Small intestine (tissue), 7 donors: ENCODE results near the gene PRG2. TPM values are rescaled to one million over a fixed set of nuclear protein-coding genes. Genes with fewer than 3 reads are reported as not detected.

Source experiments
- DNase-seq, 2 donors: peaks; one replicate each; pipeline versions ENCODE4 v3.0.0 to v3.0.0-alpha.2; 2013
- FAIRE-seq: peaks from 2 replicates; lab custom pipeline; 2012; peaks lifted over from hg19 to GRCh38; lab: Jason Lieb, UNC
- H3K27ac ChIP-seq, 3 donors: one replicate each; pipeline ENCODE4 v1.5.1; 2013; ENCODE audit warnings: low read length in 2 of 3, mild to moderate bottlenecking in 2 of 3, control low read depth in 1 of 3, inconsistent platforms in 1 of 3, low read depth in 1 of 3, moderate library complexity in 1 of 3
- H3K27me3 ChIP-seq, 3 donors: one replicate each; pipeline ENCODE4 v1.6.1; 2013; ENCODE audit warnings: low read length in 3 of 3, inconsistent platforms in 1 of 3; ENCODE audit not compliant: control insufficient read depth in 3 of 3, insufficient read depth in 3 of 3
- H3K36me3 ChIP-seq, 3 donors: one replicate each; pipeline ENCODE4 v1.6.1; 2013; ENCODE audit warnings: low read length in 3 of 3, inconsistent platforms in 1 of 3, low read depth in 1 of 3, mild to moderate bottlenecking in 1 of 3, moderate library complexity in 1 of 3; ENCODE audit not compliant: control insufficient read depth in 3 of 3, insufficient read depth in 2 of 3
- H3K4me1 ChIP-seq, 3 donors: one replicate each; pipeline ENCODE4 v1.6.1; 2013; ENCODE audit warnings: low read length in 2 of 3, inconsistent platforms in 1 of 3, low read depth in 1 of 3, mild to moderate bottlenecking in 1 of 3, moderate library complexity in 1 of 3; ENCODE audit not compliant: control insufficient read depth in 3 of 3, insufficient read depth in 2 of 3
- H3K4me3 ChIP-seq, 3 donors: one replicate each; pipeline ENCODE4 v1.5.1; 2013; ENCODE audit warnings: low read length in 3 of 3, control low read depth in 1 of 3, inconsistent platforms in 1 of 3, low read depth in 1 of 3, mild to moderate bottlenecking in 1 of 3, moderate library complexity in 1 of 3
- H3K9me3 ChIP-seq, 2 donors: one replicate each; pipeline ENCODE4 v1.6.1; 2013; ENCODE audit warnings: low read depth in 1 of 2, low read length in 1 of 2; ENCODE audit not compliant: control insufficient read depth in 2 of 2, insufficient read depth in 1 of 2
- WGBS, 3 donors: extraction: QIAGEN DNeasy Blood & Tissue Kit; methylation state at CpG; one replicate each; pipeline ENCODE4 v1.1.7; 2013; 5-methylcytosine and 5-hydroxymethylcytosine counted together
- polyA plus RNA-seq, 4 donors: library from polyadenylated mRNA; stranded (reverse) in 3 of 4; unstranded in 1 of 4; fragments of 200-250 nt in 3 of 4; fragments of 120-200 nt in 1 of 4; gene quantifications; one replicate each; pipeline versions ENCODE4 v1.2.1 to v1.2.3, GENCODE V29; 2013
- donor health status: healthy with polysubstance abuse.
- donor health status: control.
- donor health status: control.
- donor health status: Bipolar disorder and iron deficiency.
- donor health status: healthy.

Gene PRG2
- polyA plus RNA-seq, 4 donors, result 0.15 to 0.31 TPM; not detected in 2

DNA sequence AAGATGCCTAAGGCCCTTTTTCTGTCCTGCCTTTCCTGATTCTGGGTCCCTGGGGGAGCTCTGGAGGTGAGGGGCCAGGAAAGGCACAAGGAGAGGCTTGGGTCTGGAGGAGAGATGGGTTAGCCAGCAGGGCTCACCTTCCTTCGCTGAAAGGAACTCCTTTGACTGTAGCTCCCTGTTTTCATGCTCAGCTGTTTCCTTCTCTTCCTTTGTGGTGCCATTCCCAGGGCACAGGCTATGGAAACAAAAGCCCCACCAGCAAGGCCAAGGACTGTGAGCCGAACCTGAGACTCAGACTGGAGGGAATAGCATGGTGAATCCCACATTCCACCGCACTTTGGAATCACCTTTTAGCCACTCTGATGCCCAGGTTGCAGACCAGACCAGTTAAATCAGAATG is 26.0 kb upstream of the PRG2 start:
- FAIRE-seq, result no peak
- Histone ChIP-seq H3K4me3 (no peak overlapping the region), H3K36me3 (peaks cover 0 to 38% (median 0%) of the 10 kb centered on the region in 3 donors), H3K27ac (no peak overlapping the region), H3K27me3 (no peaks in the 10 kb centered on the region), H3K4me1 (no peaks in the 10 kb centered on the region), H3K9me3 (no peaks in the 10 kb centered on the region)
- WGBS, 3 donors, result 88 to 91% (median 90%) methylated on average over 3 of the region's 3 CpGs
- no peak for DNase-seq

- no peak overlapping the region for H3K4me3 ChIP-seq
- WGBS, 3 donors, result 89 to 95% (median 90%) methylated on average over 11 of the region's 11 CpGs
- no peak for FAIRE-seq
Measured at GRCh38 chr11:57414612-57415212, 24.3 kb upstream of the PRG2 start.

DNA sequence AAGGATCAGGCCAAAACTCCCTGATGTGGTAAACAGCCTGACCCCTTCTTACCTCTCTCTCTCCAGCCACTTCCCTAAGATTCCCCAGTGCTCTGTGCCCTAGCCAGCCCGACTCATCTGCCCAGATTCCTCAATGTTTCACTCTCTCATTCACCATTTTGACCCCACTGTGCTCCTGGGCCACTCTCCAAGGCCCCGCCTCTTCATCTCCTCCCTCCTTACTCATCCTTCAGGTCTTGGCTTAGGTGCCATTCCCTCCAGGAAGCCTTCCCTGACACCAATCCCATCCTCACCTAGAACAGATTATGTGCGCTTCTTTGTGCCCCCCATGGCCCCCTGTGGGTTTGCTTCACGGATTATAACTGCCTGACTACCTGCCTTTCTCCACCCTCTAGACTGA is 23.2 kb upstream of the PRG2 start:
- WGBS, 3 donors, result 84 to 86% (median 85%) methylated on average over 4 of the region's 4 CpGs
- H3K27ac ChIP-seq, result no peak overlapping the region
- H3K4me3 ChIP-seq, result no peak overlapping the region
- peaks cover 0 to 45% (median 6%) of the 10 kb centered on the region in 3 donors for H3K36me3 ChIP-seq
- H3K27me3 ChIP-seq, result no peaks in the 10 kb centered on the region
- no peak for DNase-seq
- H3K4me1 ChIP-seq, result no peaks in the 10 kb centered on the region
- FAIRE-seq, result no peak
- H3K9me3 ChIP-seq, result no peaks in the 10 kb centered on the region

More at GRCh38 chr11:57414612-57415212, 24.3 kb upstream of the PRG2 start:
- Histone ChIP-seq H3K27ac (no peak overlapping the region), H3K4me1 (no peaks in the 10 kb centered on the region), H3K9me3 (no peaks in the 10 kb centered on the region), H3K27me3 (no peaks in the 10 kb centered on the region), H3K36me3 (peaks cover 0 to 35% (median 6%) of the 10 kb centered on the region in 3 donors)
- DNase-seq, result no peak

- no peaks in the 10 kb centered on the region for H3K4me1 ChIP-seq
- FAIRE-seq (no peak), DNase-seq (no peak)
- H3K36me3 ChIP-seq, result peaks cover 0 to 33% (median 6%) of the 10 kb centered on the region in 3 donors
- H3K4me3 ChIP-seq, result no peak overlapping the region
- no peaks in the 10 kb centered on the region for H3K9me3 ChIP-seq
- H3K27me3 ChIP-seq, result no peaks in the 10 kb centered on the region
- H3K27ac ChIP-seq, result no peak overlapping the region
Measured at GRCh38 chr11:57410287-57410686, 19.8 kb upstream of the PRG2 start.

- Histone ChIP-seq H3K4me3 (no peak overlapping the region), H3K27me3 (no peaks in the 10 kb centered on the region), H3K4me1 (no peaks in the 10 kb centered on the region), H3K9me3 (no peaks in the 10 kb centered on the region), H3K36me3 (peaks cover 0 to 27% (median 6%) of the 10 kb centered on the region in 3 donors), H3K27ac (no peak overlapping the region)
- FAIRE-seq (no peak), DNase-seq (no peak)
- WGBS, 3 donors, result 94 to 96% (median 95%) methylated on average over 18 of the region's 18 CpGs
Measured at GRCh38 chr11:57409321-57410100, 19.1 kb upstream of the PRG2 start.

DNA sequence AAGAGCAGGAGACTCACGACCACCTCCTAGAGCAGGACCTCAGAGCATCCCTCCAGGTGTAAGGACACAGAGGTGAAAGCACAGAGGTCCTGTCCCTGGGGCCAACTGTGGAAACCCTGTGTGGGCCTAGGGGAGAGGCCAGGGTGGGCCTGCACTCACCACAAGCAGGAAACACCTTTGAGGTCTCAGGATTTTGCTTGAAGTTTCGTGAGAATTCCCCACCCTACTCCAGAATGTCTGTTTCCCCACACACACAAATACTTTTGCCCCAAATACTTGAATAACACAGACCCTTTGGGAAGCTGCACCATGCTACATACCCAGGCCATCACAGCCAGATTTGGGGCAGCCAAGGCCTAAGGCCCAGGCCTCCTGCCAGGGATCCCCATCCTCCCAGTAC is 18.3 kb upstream of the PRG2 start:
- no peaks in the 10 kb centered on the region for H3K27me3 ChIP-seq
- H3K27ac ChIP-seq, result no peak overlapping the region
- no peaks in the 10 kb centered on the region for H3K4me1 ChIP-seq
- H3K36me3 ChIP-seq, result peaks cover 0 to 24% (median 6%) of the 10 kb centered on the region in 3 donors
- H3K9me3 ChIP-seq, result no peaks in the 10 kb centered on the region
- 50 to 71% (median 62%) methylated on average over 2 of the region's 2 CpGs for WGBS, 3 donors
- no peak overlapping the region for H3K4me3 ChIP-seq
- FAIRE-seq, result no peak
- no peak for DNase-seq

DNA sequence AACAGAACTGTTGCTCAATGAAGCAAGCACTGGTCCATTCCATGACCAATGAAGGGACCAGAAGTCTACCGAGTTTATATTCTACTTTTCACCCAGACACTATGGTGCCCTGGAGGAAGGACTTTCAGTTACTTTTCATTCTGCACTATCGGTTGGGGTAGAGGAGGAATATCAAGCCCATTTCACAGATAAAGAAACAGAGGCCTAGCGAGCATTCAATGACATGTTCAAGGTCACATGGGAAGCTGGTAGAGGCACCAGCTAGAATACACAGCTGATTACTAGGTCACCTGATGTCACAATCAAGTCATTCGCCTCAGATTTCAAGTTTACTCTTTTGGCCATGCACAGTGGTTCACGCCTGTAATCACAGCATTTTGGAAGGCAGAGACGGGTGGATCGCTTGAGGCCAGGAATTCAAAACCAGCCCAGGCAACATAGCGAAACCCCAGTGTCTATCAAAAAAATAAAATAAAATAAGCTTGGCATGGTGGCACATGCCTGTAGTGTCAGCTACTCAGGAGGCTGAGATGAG is 17.6 kb upstream of the PRG2 start:
- no peak for FAIRE-seq
- peaks cover 0 to 22% (median 6%) of the 10 kb centered on the region in 3 donors for H3K36me3 ChIP-seq
- WGBS, 3 donors, result 92 to 94% (median 94%) methylated on average over 8 of the region's 8 CpGs

GRCh38 chr11:57407010-57407920 is 16.8 kb upstream of the PRG2 start:
- H3K27ac ChIP-seq, result peak overlapping the region in 1 of 3 donors; percentile 17
- peaks cover 0 to 22% (median 6%) of the 10 kb centered on the region in 3 donors for H3K36me3 ChIP-seq
- WGBS, 3 donors, result 79 to 90% (median 86%) methylated on average over 9 of the region's 9 CpGs
- H3K27me3 ChIP-seq, result no peaks in the 10 kb centered on the region
- no peak overlapping the region for H3K4me3 ChIP-seq
- no peaks in the 10 kb centered on the region for H3K4me1 ChIP-seq
- FAIRE-seq (no peak), DNase-seq (no peak)
- H3K9me3 ChIP-seq, result no peaks in the 10 kb centered on the region

More for the DNA sequence above, 17.6 kb upstream of the PRG2 start:
- H3K27me3 ChIP-seq, result no peaks in the 10 kb centered on the region
- H3K4me1 ChIP-seq, result no peaks in the 10 kb centered on the region
- H3K9me3 ChIP-seq, result no peaks in the 10 kb centered on the region
- DNase-seq, result no peak
- H3K27ac ChIP-seq, result no peak overlapping the region
- no peak overlapping the region for H3K4me3 ChIP-seq
